Mammary epithelial cell (primary cell): ENCODE results near the gene WASL.

Source experiments
- EZH2 ChIP-seq: IDR thresholded peaks from 2 replicates; pipeline ENCODE4 v1.6.1; 2012; ENCODE audit warnings: low read length, inconsistent platforms, borderline replicate concordance
- TF ChIP-seq, protein P1 (sequence below), 2 donors: IDR thresholded peaks in 1 of 2; conservative IDR thresholded peaks in 1 of 2; 2 replicates each; pipeline ENCODE4 v1.5.1; 2011 to 2012; ENCODE audit warnings: inconsistent platforms in 2 of 2, low read length in 2 of 2, mild to moderate bottlenecking in 2 of 2, control low read depth in 1 of 2, low read depth in 1 of 2; ENCODE audit not compliant: insufficient read depth in 1 of 2; ENCODE audit errors: extremely low read depth in 1 of 2

DNA sequence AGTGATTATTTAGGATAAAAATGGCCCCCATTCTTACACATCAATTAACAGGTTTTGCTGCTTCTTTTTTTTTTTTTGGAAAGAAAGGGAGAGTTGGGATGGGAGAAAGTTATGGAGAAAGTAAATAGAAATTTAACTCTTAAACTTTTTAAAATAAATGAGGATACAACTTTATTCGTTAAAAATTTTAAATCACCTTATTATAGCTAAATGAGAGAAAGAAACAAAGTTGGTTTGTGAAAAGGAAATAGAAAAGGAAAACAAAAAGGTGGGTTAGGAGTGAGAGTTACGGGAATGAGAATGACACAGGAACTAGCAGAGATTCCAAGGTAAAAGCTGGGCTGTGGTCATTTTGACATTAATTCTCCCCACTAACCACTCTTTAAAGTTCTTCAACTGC is 58.3 kb downstream of the WASL start:
- TF ChIP-seq, protein P1, sequence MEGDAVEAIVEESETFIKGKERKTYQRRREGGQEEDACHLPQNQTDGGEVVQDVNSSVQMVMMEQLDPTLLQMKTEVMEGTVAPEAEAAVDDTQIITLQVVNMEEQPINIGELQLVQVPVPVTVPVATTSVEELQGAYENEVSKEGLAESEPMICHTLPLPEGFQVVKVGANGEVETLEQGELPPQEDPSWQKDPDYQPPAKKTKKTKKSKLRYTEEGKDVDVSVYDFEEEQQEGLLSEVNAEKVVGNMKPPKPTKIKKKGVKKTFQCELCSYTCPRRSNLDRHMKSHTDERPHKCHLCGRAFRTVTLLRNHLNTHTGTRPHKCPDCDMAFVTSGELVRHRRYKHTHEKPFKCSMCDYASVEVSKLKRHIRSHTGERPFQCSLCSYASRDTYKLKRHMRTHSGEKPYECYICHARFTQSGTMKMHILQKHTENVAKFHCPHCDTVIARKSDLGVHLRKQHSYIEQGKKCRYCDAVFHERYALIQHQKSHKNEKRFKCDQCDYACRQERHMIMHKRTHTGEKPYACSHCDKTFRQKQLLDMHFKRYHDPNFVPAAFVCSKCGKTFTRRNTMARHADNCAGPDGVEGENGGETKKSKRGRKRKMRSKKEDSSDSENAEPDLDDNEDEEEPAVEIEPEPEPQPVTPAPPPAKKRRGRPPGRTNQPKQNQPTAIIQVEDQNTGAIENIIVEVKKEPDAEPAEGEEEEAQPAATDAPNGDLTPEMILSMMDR (conservative IDR thresholded peaks at IDR 0.05 in 1 of 2, IDR thresholded peaks at IDR 0.05 in 1 of 2; ENCODE audit: extremely low read depth in 1 of 2, insufficient read depth in 1 of 2, low read depth in 1 of 2, low read length in 2 of 2): no peak
- TF ChIP-seq EZH2: no peak
